Measurements from ENCODE around the gene L3MBTL4. TPM values are rescaled to one million over a fixed set of nuclear protein-coding genes. Genes with fewer than 3 reads are reported as not detected.
A peak's percentile ranks its signal among the peaks of the same experiment; 100 is the strongest.

The L3MBTL4 gene
- total RNA-seq, 1 donor from 2014 or later = 17.5 TPM

DNA sequence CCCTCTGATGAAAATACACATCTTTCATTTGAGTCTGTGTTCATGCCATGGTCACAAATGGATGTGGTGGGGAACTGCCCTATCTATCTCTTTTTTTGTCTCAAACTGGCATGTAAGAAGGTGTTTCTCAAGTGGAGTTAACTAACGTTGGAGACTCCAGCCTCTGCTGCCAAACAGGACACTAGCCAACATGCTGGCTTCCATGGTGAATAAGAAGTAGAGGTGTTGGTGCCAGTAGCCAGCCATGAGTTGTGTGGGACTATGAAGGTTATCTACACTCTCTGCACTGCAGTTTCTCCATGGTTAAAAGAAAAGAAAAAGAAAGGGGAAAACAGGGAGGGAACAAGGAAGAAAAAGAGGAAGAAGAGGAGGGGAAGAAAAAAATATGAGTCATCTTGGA lies 370.4 kb downstream of the L3MBTL4 start:
- H3K36me3 Mint-ChIP-seq = peaks cover 24% of the 10 kb centered on the region
- H3K9me3 Mint-ChIP-seq = peaks cover 64% of the 10 kb centered on the region
- H3K27me3 Mint-ChIP-seq (ENCODE audit: low read depth) = no peaks in the 10 kb centered on the region
- no peak for DNase-seq (ENCODE audit: low spot score in 2 of 2, unreplicated experiment in 2 of 2)
- no peak for TF ChIP-seq CTCF (IDR thresholded peaks at IDR 0.05; ENCODE audit: unreplicated experiment)
- no peaks in the 10 kb centered on the region for H3K4me1 Mint-ChIP-seq
- H3K27ac Mint-ChIP-seq = no peak overlapping the region
- H3K4me3 Mint-ChIP-seq = no peak overlapping the region

- Mint-ChIP-seq H3K9me3 (peaks cover 44% of the 10 kb centered on the region), H3K27me3 (ENCODE audit: low read depth) (no peaks in the 10 kb centered on the region), H3K4me3 (no peak overlapping the region), H3K36me3 (peaks cover 17% of the 10 kb centered on the region), H3K27ac (no peak overlapping the region), H3K4me1 (no peaks in the 10 kb centered on the region)
- no peak for TF ChIP-seq CTCF (IDR thresholded peaks at IDR 0.05; ENCODE audit: unreplicated experiment)
- DNase-seq (ENCODE audit: low spot score in 2 of 2, unreplicated experiment in 2 of 2) = no peak
Measured at GRCh38 chr18:6039055-6039454, 375.7 kb downstream of the L3MBTL4 start.

GRCh38 chr18:6031442-6031841 lies 383.3 kb downstream of the L3MBTL4 start:
- Mint-ChIP-seq H3K36me3 (peaks cover 13% of the 10 kb centered on the region), H3K4me1 (peaks cover 8% of the 10 kb centered on the region), H3K27me3 (ENCODE audit: low read depth) (no peaks in the 10 kb centered on the region), H3K9me3 (peaks cover 9% of the 10 kb centered on the region), H3K4me3 (no peak overlapping the region), H3K27ac (no peak overlapping the region)
- no peak for TF ChIP-seq CTCF (IDR thresholded peaks at IDR 0.05; ENCODE audit: unreplicated experiment)
- DNase-seq (ENCODE audit: low spot score in 2 of 2, unreplicated experiment in 2 of 2) = no peak

GRCh38 chr18:6031002-6031401 lies 383.7 kb downstream of the L3MBTL4 start:
- no peak for TF ChIP-seq CTCF (IDR thresholded peaks at IDR 0.05; ENCODE audit: unreplicated experiment)
- H3K36me3 Mint-ChIP-seq = peaks cover 9% of the 10 kb centered on the region

DNA sequence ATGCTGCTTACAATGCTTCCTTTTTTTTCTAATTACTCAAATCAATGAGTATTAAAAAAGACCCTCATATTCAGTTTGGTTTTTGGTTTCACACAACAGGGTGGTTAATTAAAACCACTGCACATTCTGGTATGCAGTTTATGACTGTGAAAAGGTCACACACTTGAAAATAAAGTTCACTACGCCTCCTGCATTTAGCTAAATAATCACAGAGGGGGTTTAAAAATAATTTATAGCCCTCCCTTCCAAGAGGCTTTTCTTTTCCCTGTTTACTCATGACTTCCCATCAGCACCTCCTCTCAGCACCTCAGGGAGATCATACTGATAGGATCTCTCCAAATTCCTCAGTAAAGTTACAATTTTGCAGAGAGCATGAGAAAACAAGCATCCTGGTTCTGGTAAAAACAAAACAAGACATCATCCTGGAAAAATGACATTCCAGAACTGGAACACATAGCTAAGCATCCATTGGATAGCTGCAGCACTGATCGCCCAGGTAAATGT lies 389.9 kb downstream of the L3MBTL4 start:
- H3K27ac Mint-ChIP-seq = no peak overlapping the region
- H3K4me1 Mint-ChIP-seq = peaks cover 31% of the 10 kb centered on the region
- H3K27me3 Mint-ChIP-seq (ENCODE audit: low read depth) = no peaks in the 10 kb centered on the region
- peaks cover 3% of the 10 kb centered on the region for H3K9me3 Mint-ChIP-seq
- DNase-seq (ENCODE audit: low spot score in 2 of 2, unreplicated experiment in 2 of 2) = no peak
- no peak for TF ChIP-seq CTCF (IDR thresholded peaks at IDR 0.05; ENCODE audit: unreplicated experiment)
- H3K36me3 Mint-ChIP-seq = peaks cover 8% of the 10 kb centered on the region
- H3K4me3 Mint-ChIP-seq = no peak overlapping the region

More at GRCh38 chr18:6031002-6031401, 383.7 kb downstream of the L3MBTL4 start:
- Mint-ChIP-seq H3K9me3 (peaks cover 5% of the 10 kb centered on the region), H3K27me3 (ENCODE audit: low read depth) (no peaks in the 10 kb centered on the region), H3K4me1 (peaks cover 8% of the 10 kb centered on the region), H3K27ac (peak overlapping the region; percentile 23), H3K4me3 (no peak overlapping the region)
- no peak for DNase-seq (ENCODE audit: low spot score in 2 of 2, unreplicated experiment in 2 of 2)

- DNase-seq (ENCODE audit: low spot score in 2 of 2, unreplicated experiment in 2 of 2) = no peak
- no peak overlapping the region for H3K27ac Mint-ChIP-seq
- peaks cover 2% of the 10 kb centered on the region for H3K9me3 Mint-ChIP-seq
- no peak overlapping the region for H3K4me3 Mint-ChIP-seq
- peaks cover 7% of the 10 kb centered on the region for H3K36me3 Mint-ChIP-seq
- no peaks in the 10 kb centered on the region for H3K27me3 Mint-ChIP-seq (ENCODE audit: low read depth)
- no peak for TF ChIP-seq CTCF (IDR thresholded peaks at IDR 0.05; ENCODE audit: unreplicated experiment)
- peaks cover 40% of the 10 kb centered on the region for H3K4me1 Mint-ChIP-seq
Measured at GRCh38 chr18:6023551-6023950, 391.2 kb downstream of the L3MBTL4 start.
